Sigmoid colon (tissue), 7 donors: ENCODE measurements around the gene TUBGCP4. TPM values are rescaled to one million over a fixed set of nuclear protein-coding genes. Genes with fewer than 3 reads are reported as not detected.
A peak's percentile ranks its signal among the peaks of the same experiment; 100 is the strongest.

Experiments used
- DNase-seq: peaks from one replicate; pipeline ENCODE4 v3.0.0-alpha.2; 2019
- H3K27ac ChIP-seq, 4 donors: fragments of 200-600 bp; sonication (generic); one replicate each; pipeline ENCODE4 v1.5.1; 2016 to 2019; ENCODE audit warnings: mild to moderate bottlenecking in 1 of 4
- H3K27me3 ChIP-seq, 3 donors: fragments of 200-600 bp; sonication (generic); one replicate each; pipeline ENCODE4 v1.5.1; 2019; ENCODE audit warnings: mild to moderate bottlenecking in 1 of 3
- H3K36me3 ChIP-seq, 4 donors: fragments of 200-600 bp; sonication (generic); one replicate each; pipeline ENCODE4 v1.5.1; 2016 to 2019
- H3K4me1 ChIP-seq, 4 donors: fragments of 200-600 bp; sonication (generic); one replicate each; pipeline ENCODE4 v1.5.1; 2017 to 2019
- H3K4me3 ChIP-seq, 4 donors: fragments of 200-600 bp; sonication (generic); one replicate each; pipeline ENCODE4 v1.5.1; 2017 to 2019; ENCODE audit warnings: mild to moderate bottlenecking in 2 of 4, moderate library complexity in 1 of 4
- H3K9me3 ChIP-seq, 4 donors: fragments of 200-600 bp in 3 of 4; sonication (generic) in 3 of 4; one replicate each; pipeline versions ENCODE4 v1.5.1 to v1.6.1; 2013 to 2019
- EP300 ChIP-seq, 4 donors: sonication (generic); formaldehyde crosslinking; IDR thresholded peaks; one replicate each; pipeline ENCODE4 v1.6.1; 2017; ENCODE audit warnings: antibody characterized with exemption in 4 of 4
- POLR2A ChIP-seq, 2 donors: fragments of 450-650 bp; IDR thresholded peaks; one replicate each; pipeline ENCODE4 v1.6.1; 2016; ENCODE audit warnings: antibody characterized with exemption in 2 of 2, mild to moderate bottlenecking in 2 of 2, moderate library complexity in 2 of 2
- POLR2AphosphoS5 ChIP-seq, 4 donors: sonication (generic); formaldehyde crosslinking; IDR thresholded peaks; one replicate each; pipeline ENCODE4 v1.6.1; 2017; ENCODE audit warnings: antibody characterized with exemption in 4 of 4
- WGBS, 2 donors: extraction: QIAGEN DNeasy Blood & Tissue Kit; methylation state at CpG; one replicate each; pipeline ENCODE4 v1.1.7; 2013; 5-methylcytosine and 5-hydroxymethylcytosine counted together
- intact Hi-C: fragments of 100-400 bp; cut with DNase I; formaldehyde crosslinking; loops from one replicate; pipeline ENCODE4 v1.15.1; 2023
- polyA plus RNA-seq, 3 donors: library from polyadenylated mRNA; stranded (reverse); fragments of 200-250 nt; gene quantifications; one replicate each; pipeline ENCODE4 v1.2.3, GENCODE V29; 2013
- total RNA-seq, 4 donors: library from RNA; depleted of rRNA; stranded (reverse); fragments of >200 nt; gene quantifications; one replicate each; pipeline ENCODE4 v1.1.0, GENCODE V29; 2016
- TF ChIP-seq, protein P1 (sequence below), 4 experiments: fragments of 450-650 bp in 3 of 4; fragments of 200-600 bp in 1 of 4; IDR thresholded peaks; one replicate each; pipeline ENCODE4 v1.5.1; 2016 to 2019; ENCODE audit warnings: antibody characterized with exemption in 4 of 4, mild to moderate bottlenecking in 3 of 4, moderate library complexity in 2 of 4
- donor health status: healthy with polysubstance abuse.
- donor health status: Bipolar disorder and iron deficiency.
- donor health status: healthy.

Gene TUBGCP4
- total and polyA plus RNA-seq, 7 donors: 1.8 to 14.6 (median 11.2) TPM

DNA sequence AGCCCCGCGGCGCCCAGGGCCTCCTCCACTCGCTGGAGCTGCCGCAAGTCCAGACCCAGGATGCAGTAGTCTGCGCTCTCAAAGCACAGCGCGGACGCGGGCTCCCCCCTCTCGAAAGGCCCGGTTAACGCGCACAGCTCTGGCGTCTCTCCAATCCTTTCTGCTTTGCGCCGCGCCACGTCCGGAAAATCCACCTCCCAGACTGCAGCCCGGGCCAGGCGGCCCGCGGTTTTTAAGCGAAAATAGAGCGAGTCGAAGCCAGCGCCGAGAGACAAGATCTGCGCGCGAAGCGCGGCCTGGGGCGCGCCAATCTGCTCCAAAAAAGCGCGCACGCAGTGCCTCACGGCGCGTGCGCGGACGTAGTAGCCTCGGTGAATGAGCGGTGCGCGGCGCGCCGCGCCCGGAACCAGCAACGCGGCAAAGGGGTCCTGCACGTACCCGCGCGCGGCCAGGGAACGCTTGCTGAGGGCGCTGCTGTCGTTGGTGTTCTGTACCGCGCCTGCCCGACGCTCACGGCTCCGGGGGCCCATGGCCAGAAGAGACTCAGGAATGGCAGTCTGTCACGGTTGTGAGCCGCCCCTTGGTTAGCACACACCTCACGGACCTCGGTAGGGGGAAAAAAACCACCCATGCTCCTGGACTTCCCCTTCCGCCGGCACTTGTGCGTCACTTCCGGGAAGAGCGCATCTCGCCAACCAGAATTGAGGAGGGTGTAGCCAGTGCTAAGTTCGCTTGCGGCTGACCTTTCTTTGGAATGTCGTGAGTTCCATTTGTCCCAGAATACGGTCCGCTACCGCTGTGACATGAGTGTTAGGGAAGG is 40.7 kb upstream of the TUBGCP4 start, which contains the start of gene LCMT2:
TSS of gene LCMT2 (minus strand) at position 614 of the 820 bp plus-strand sequence. CDS start at position 530, 84 bp downstream.
- peak; percentile 98 for DNase-seq
- peak; percentile 50 to 53 for TF ChIP-seq POLR2A (IDR thresholded peaks at IDR 0.05)
- TF ChIP-seq POLR2AphosphoS5 (IDR thresholded peaks at IDR 0.05): peak; percentile 70 to 88 (median 82)
- TF ChIP-seq, protein P1, sequence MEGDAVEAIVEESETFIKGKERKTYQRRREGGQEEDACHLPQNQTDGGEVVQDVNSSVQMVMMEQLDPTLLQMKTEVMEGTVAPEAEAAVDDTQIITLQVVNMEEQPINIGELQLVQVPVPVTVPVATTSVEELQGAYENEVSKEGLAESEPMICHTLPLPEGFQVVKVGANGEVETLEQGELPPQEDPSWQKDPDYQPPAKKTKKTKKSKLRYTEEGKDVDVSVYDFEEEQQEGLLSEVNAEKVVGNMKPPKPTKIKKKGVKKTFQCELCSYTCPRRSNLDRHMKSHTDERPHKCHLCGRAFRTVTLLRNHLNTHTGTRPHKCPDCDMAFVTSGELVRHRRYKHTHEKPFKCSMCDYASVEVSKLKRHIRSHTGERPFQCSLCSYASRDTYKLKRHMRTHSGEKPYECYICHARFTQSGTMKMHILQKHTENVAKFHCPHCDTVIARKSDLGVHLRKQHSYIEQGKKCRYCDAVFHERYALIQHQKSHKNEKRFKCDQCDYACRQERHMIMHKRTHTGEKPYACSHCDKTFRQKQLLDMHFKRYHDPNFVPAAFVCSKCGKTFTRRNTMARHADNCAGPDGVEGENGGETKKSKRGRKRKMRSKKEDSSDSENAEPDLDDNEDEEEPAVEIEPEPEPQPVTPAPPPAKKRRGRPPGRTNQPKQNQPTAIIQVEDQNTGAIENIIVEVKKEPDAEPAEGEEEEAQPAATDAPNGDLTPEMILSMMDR (IDR thresholded peaks at IDR 0.05): no peak
- TF ChIP-seq EP300 (IDR thresholded peaks at IDR 0.05): no peak
- peak within 1 kb of the TSS; percentile 69 to 80 (median 72) for H3K4me3 ChIP-seq
- 0 to 1% methylated on average over 86 of the region's 86 CpGs for WGBS, 2 donors
- intact Hi-C loops: no loop called here
- peaks cover 0 to 26% (median 19%) of the 10 kb centered on the region in 4 donors for H3K4me1 ChIP-seq
- peaks cover 0 to 2% (median 0%) of the 10 kb centered on the region in 4 donors for H3K36me3 ChIP-seq
- H3K27me3 ChIP-seq: no peaks in the 10 kb centered on the region
- H3K9me3 ChIP-seq: no peaks in the 10 kb centered on the region
- peak within 1 kb of the TSS; percentile 86 to 98 (median 96) for H3K27ac ChIP-seq

- intact Hi-C loops: no loop called here
- TF ChIP-seq POLR2AphosphoS5 (IDR thresholded peaks at IDR 0.05) (no peak), EP300 (IDR thresholded peaks at IDR 0.05) (no peak), POLR2A (IDR thresholded peaks at IDR 0.05) (no peak)
- TF ChIP-seq, protein P1 (IDR thresholded peaks at IDR 0.05): no peak
- Histone ChIP-seq H3K4me3 (peak overlapping the region; percentile 69 to 80 (median 72)), H3K9me3 (no peaks in the 10 kb centered on the region), H3K36me3 (peaks cover 0 to 5% (median 1%) of the 10 kb centered on the region in 4 donors), H3K4me1 (peaks cover 0 to 26% (median 19%) of the 10 kb centered on the region in 4 donors), H3K27me3 (no peaks in the 10 kb centered on the region), H3K27ac (peak overlapping the region; percentile 86 to 98 (median 96))
- DNase-seq: no peak
- WGBS, 2 donors: 4% methylated on average over 7 of the region's 7 CpGs
These were observed 40.2 kb upstream of the TUBGCP4 start for GRCh38 chr15:43330780-43331087.

GRCh38 chr15:43346305-43346704 is 24.6 kb upstream of the TUBGCP4 start:
- Histone ChIP-seq H3K27ac (no peak overlapping the region), H3K4me1 (no peaks in the 10 kb centered on the region), H3K27me3 (no peaks in the 10 kb centered on the region), H3K9me3 (no peaks in the 10 kb centered on the region), H3K4me3 (no peak overlapping the region), H3K36me3 (peaks cover 1 to 75% (median 7%) of the 10 kb centered on the region in 4 donors)
- 93 to 94% methylated on average over 2 of the region's 2 CpGs for WGBS, 2 donors
- TF ChIP-seq EP300 (IDR thresholded peaks at IDR 0.05): no peak
- no peak for TF ChIP-seq POLR2A (IDR thresholded peaks at IDR 0.05)
- TF ChIP-seq, protein P1 (IDR thresholded peaks at IDR 0.05): no peak
- no peak for TF ChIP-seq POLR2AphosphoS5 (IDR thresholded peaks at IDR 0.05)
- no peak for DNase-seq
- intact Hi-C loops: no loop called here

- H3K4me1 ChIP-seq: no peaks in the 10 kb centered on the region
- H3K27ac ChIP-seq: no peak overlapping the region
- TF ChIP-seq POLR2AphosphoS5 (IDR thresholded peaks at IDR 0.05) (no peak), POLR2A (IDR thresholded peaks at IDR 0.05) (no peak), EP300 (IDR thresholded peaks at IDR 0.05) (no peak)
- TF ChIP-seq, protein P1 (IDR thresholded peaks at IDR 0.05): no peak
- WGBS, 2 donors: 59 to 80% methylated on average over 3 of the region's 3 CpGs
- H3K9me3 ChIP-seq: no peaks in the 10 kb centered on the region
- intact Hi-C loops: no loop called here
- H3K36me3 ChIP-seq: peaks cover 5 to 75% (median 10%) of the 10 kb centered on the region in 4 donors
- no peak overlapping the region for H3K4me3 ChIP-seq
- H3K27me3 ChIP-seq: no peaks in the 10 kb centered on the region
- no peak for DNase-seq
These were observed 23.8 kb upstream of the TUBGCP4 start for GRCh38 chr15:43347114-43347513.
